GM19397 (cell line): ENCODE data around the gene ACTL6B.
"Not testable (repeated sequence)": the region's sequence is repeated elsewhere in the genome, so short reads cannot be mapped to it uniquely, and the experiment has no call there.

ENCODE experiments used
- ATAC-seq: cut with Tn5 transposase; IDR thresholded peaks from one replicate; pipeline ENCODE4 v1.9.1; 2021; ENCODE audit warnings: mild to moderate bottlenecking, moderate library complexity; ENCODE audit not compliant: unreplicated experiment

The ACTL6B gene

DNA sequence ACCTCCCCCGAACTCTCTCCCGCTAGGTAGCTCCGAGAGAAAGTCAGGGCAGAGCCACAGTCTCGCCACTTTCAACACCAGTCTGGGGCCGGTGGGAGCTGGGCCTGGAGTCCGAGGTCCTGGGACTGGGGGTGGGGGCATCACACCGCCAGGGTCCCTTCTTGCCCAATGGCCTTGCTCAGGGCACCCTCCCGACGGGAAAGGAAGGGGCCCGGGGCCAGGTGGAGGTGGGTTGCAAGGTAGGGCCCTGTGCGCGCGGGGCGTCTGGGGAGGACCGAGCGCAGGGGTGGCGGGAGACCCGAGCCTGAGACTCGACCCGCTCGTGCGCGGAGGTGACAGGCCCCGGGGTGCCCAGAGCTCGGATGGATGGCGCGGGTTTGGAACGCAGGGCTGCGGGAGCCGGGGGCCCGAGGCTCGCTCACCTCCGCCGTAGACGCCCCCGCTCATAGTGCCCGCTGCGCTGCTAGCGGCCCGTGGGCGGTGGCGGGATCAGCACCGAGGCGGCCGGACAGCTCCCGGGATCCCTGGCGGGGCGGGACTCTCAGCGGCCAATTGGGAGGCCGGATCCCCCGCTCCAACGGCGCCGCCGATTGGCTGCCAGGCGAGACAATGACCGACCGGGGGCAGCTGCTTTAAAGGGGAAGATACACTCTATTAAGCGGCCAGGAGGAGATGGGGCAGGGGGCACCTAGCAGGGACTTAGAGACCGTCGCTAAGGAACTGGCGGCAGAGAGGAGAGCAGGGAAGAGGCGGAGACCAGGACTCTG lies at the start of gene ACTL6B:
TSS of gene ACTL6B (minus strand) at position 541 of the 767 bp plus-strand sequence. CDS start at position 447, 94 bp downstream.
- no peak for ATAC-seq

DNA sequence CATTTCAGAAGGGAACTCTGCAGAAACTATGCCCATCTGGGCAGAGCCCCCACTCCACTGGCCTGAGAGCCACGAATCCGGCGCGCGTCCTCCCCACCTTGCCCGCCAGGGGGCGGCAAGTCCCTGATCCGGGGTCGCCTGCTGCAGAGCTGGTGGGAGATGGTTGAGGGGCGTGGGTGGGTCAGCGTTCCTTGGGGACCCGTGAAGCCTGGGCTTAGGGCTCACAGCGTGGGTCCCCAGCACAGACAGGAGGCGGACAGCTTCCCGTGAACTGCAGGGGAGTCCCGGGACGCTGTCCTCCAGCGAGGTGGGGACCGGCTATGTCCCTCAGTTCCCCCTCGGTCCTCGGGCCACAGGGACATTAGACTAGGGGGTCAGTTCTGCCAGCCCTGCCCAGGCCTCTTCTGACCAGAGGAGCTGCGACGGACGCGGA lies 49.1 kb upstream of the ACTL6B start:
- peak; percentile 52 for ATAC-seq

DNA sequence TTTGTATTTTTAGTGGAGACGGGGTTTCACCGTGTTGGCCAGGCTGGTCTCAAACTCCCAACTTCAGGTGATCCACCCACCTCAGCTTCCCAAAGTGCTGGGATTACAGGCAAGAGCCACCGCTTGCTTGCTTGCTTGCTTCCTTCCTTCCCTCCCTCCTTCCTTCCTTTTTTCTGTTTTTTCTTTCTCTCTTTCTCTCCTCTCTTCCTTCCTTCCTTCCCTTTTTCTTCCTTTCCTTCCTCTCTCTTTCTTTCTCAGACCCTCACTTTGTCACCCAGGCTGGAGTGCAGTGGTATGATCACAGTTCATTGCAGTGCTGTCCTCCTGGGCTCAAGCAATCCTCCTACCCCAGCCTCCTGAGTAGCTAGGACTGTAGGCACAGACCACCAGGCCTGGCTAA lies 44.8 kb upstream of the ACTL6B start:
- ATAC-seq: not testable (repeated sequence)

GRCh38 chr7:100699018-100699417 lies 42.8 kb upstream of the ACTL6B start:
- no peak for ATAC-seq

GRCh38 chr7:100696123-100696521 lies 39.9 kb upstream of the ACTL6B start:
- ATAC-seq: no peak

DNA sequence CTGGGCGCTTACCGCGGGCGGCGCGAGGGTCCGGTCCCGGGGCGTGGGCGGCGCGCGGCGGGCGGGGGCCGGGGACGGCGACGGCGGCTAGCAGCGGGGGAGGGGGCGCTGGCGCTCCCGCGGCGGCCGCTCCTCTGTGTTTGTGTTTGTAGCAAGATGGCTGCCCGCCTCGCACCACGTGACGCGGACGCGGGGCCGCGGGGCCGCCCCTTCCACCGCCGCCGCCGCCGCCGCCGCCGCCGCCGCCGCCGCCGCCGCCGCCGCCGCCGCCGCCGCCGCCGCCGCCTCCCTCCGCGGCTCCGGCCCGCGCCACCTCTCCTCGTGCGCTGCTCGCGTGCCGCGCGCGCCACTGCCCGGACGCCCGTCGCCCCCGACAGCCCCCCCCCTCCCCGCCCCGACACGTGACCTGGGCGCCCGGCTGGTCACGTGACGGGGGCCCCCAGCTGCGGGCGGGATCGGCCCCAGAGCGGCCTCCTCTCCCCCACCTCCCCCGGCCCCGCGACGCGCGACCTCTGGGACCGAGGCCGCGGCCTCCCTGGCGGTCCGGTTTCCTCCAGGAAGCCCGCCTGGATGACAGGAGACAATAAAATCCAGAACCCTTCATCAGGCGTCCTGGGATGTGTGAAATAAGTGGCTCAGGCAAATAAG lies 38.0 kb upstream of the ACTL6B start, which contains the start of gene GIGYF1:
TSS of gene GIGYF1 (minus strand) at position 153 of the 648 bp plus-strand sequence. CDS start 6,012 bp downstream, outside the sequence.
- peak; percentile 53 for ATAC-seq

GRCh38 chr7:100693312-100694097 lies 37.3 kb upstream of the ACTL6B start:
- ATAC-seq: peak; percentile 15

GRCh38 chr7:100692578-100692961 lies 36.3 kb upstream of the ACTL6B start:
- ATAC-seq: no peak

- ATAC-seq: no peak
Measured at GRCh38 chr7:100691676-100692577, 35.7 kb upstream of the ACTL6B start.

DNA sequence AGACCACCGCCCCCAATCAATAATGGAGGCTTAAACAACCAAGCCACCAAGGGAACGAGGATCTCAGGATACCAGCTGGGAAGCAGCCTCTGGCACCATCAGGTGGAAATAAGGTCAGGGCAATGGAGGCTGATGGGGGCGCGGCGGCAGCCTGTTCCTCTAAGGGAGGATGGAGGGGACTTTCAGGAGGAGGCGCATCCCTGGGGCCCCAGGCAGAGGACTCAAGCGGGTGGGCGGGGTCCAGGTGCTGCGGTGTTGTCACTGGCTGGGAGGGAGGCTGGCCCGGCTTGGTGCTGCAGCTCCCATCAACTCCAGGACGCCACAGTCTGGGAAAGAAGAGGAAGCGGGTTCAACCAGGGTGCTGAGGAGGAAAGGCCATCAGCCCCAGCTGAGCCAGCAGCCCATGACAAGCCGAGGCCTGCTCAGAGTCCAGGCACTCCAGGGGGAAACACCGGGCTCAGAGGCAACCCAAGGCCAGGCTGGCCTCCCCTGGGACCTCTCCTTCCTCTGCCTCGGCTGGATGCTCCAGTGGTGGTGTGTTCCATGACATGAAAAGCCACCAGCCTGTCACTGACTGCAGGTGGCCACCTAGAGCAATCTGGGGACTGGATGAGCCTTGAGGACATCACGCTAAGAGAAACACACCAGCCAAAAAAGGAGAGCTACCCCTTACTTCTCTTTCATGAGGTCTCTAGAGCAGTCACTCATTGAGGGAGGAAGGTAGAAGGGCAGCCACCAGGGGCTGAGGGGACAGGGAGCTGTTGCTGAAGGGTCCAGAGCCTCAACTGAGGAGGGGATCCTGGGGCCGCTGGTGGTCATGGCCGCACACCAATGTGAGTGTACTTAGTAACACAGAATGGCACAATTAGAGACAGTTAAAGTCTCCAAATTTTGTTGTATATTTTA lies 33.2 kb upstream of the ACTL6B start:
- no peak for ATAC-seq

DNA sequence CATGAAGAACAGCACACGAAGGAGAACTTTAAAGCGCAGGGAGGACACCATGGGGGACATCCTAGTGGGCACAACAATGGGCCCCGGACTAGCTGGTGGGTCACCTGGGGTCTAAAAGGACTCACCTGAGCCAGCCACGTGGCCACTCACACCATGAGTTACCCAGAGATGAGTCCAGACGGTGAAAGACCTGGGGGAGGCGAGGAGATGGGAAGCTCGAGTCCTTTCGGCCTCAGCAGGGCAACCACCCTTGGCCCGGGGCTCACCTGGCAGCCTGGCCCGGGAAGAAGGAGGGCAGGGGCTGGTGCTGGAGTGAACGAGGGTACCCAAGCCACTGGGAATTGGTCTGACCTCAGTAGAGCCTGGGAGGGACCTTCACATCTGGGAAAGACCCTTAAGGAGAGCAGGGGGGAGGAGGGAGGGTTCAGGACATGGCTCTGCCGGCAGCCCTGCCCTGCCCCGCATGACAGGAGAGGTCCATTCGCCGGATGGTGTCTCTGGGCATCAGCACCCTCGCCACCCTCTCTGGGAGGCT lies 32.1 kb upstream of the ACTL6B start:
- ATAC-seq: no peak

DNA sequence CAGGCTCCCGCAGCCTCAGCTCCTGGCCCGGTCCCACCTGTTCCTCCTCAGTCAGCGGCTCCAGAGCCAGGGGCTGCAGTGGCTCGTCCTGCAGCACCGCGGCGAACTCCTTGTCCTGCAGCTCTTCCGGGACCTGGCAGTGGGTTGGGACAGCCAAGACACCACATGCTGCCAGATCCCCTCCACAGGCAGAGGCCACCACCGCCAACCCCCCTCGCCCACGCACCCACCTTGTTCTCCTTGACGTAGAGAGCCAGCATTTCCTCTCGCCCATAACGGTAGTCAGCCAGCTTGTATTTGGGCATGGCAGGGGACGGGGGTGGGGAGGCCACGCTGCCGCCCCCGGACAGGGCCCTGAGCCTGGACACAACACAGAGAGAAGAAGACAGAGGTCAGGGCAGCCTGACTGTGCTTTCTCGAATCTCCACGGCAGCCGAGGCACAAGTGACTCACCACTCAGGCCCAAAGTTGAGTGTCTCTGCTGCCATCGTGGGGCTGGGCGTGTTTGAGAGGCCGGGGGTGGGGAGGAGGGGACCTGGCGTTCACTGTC lies 31.6 kb upstream of the ACTL6B start:
- no peak for ATAC-seq

DNA sequence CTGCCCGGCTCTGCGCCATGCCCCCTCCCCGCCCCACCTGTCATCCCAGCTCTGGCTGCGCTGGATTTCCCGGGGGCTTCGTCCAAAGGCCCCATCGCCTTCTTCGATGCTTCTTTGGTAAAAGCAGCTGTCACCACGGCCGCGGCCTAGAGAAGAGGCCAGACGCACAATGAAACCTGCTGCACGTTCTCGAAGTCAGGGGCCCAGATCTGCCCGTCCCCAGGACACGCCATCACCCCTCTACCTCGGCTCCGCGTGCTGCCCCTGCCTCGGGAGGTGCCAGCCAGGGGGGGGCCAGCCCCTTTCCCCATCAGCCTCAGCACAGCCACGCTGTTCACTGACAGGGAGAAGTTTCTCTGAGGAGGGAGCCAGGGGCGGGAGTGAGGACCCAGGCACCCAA lies 31.0 kb upstream of the ACTL6B start:
- ATAC-seq: no peak

GRCh38 chr7:100686822-100687211 lies 30.6 kb upstream of the ACTL6B start:
- ATAC-seq: no peak

GRCh38 chr7:100686201-100686821 lies 30.1 kb upstream of the ACTL6B start:
- no peak for ATAC-seq

- ATAC-seq: no peak
Measured at GRCh38 chr7:100685631-100686145, 29.4 kb upstream of the ACTL6B start.

- ATAC-seq: no peak
Measured at GRCh38 chr7:100685049-100685605, 28.9 kb upstream of the ACTL6B start.

GRCh38 chr7:100684534-100685042 lies 28.3 kb upstream of the ACTL6B start:
- ATAC-seq: no peak
